SU-DHL-6 (cell line): Measurements from ENCODE around the gene ZP3.
"Not testable (repeated sequence)": the region's sequence is repeated elsewhere in the genome, so short reads cannot be mapped to it uniquely, and the experiment has no call there.

Experiments used
- H2AFZ ChIP-seq: fragments of 200-600 bp; sonication (generic); 2 replicates; pipeline ENCODE4 v1.6.1; 2014; ENCODE audit warnings: low read depth, mild to moderate bottlenecking, moderate library complexity, mixed read lengths, antibody characterized with exemption, low read length; ENCODE audit not compliant: severe bottlenecking
- H3F3A ChIP-seq: fragments of 200-600 bp; shearing (Covaris generic); 2 replicates; pipeline ENCODE4 v1.6.0; 2016; ENCODE audit warnings: antibody characterized with exemption, mild to moderate bottlenecking; ENCODE audit not compliant: insufficient read depth
- H3K27ac ChIP-seq: fragments of 200-600 bp; sonication (generic); 2 replicates; pipeline ENCODE4 v1.5.1; 2016; ENCODE audit warnings: low read depth, mild to moderate bottlenecking, low read length, moderate library complexity, mixed read lengths
- H3K27me3 ChIP-seq: fragments of 200-600 bp; sonication (generic), shearing (Covaris generic); 2 replicates; pipeline ENCODE4 v1.6.0; 2014; ENCODE audit warnings: mild to moderate bottlenecking, low read length
- H3K36me3 ChIP-seq: fragments of 200-600 bp; sonication (generic); 2 replicates; pipeline ENCODE4 v1.6.1; 2014; ENCODE audit warnings: mild to moderate bottlenecking, low read length, mixed read lengths
- H3K4me2 ChIP-seq: fragments of 300-600, 200-600 bp; shearing (Covaris generic), sonication (generic); 2 replicates; pipeline ENCODE4 v1.6.0; 2014; ENCODE audit warnings: low read length, low read depth, mild to moderate bottlenecking; ENCODE audit not compliant: poor library complexity, severe bottlenecking
- H3K4me3 ChIP-seq: fragments of 200-600 bp; sonication (generic); 2 replicates; pipeline ENCODE4 v1.5.1; 2014; ENCODE audit warnings: antibody characterized with exemption, low read length, mild to moderate bottlenecking, mixed read lengths; ENCODE audit not compliant: insufficient read depth, poor library complexity, severe bottlenecking
- H3K79me2 ChIP-seq: fragments of 200-600 bp; sonication (generic); 2 replicates; pipeline ENCODE4 v1.6.1; 2014; ENCODE audit warnings: mild to moderate bottlenecking, low read length, moderate library complexity; ENCODE audit not compliant: insufficient read depth
- H3K9ac ChIP-seq: fragments of 200-600 bp; sonication (generic); 2 replicates; pipeline ENCODE4 v1.7.0; 2014; ENCODE audit warnings: mild to moderate bottlenecking, low read length
- H3K9me2 ChIP-seq: fragments of 200-600 bp; sonication (generic); replicated peaks from 2 replicates; pipeline ENCODE4 v1.6.1; 2014; ENCODE audit warnings: low read length; ENCODE audit not compliant: insufficient read depth
- H3K9me3 ChIP-seq: fragments of 200-600 bp; sonication (generic); 2 replicates; pipeline ENCODE4 v1.6.1; 2014; ENCODE audit warnings: low read length, mixed read lengths; ENCODE audit not compliant: insufficient read depth
- H4K20me1 ChIP-seq: fragments of 200-600 bp; sonication (generic); 2 replicates; pipeline ENCODE4 v1.6.1; 2014; ENCODE audit warnings: low read depth, mild to moderate bottlenecking, antibody characterized with exemption, low read length, moderate library complexity, mixed read lengths
- EZH2phosphoT487 ChIP-seq: fragments of 200-600 bp; sonication (generic), shearing (Covaris generic); conservative IDR thresholded peaks from 2 replicates; pipeline ENCODE4 v1.6.1; 2018; ENCODE audit warnings: mild to moderate bottlenecking, antibody characterized with exemption, low read length, moderate library complexity, mixed read lengths
- TF ChIP-seq, protein P1 (sequence below): fragments of 200-600 bp; sonication (generic); IDR thresholded peaks from one replicate; pipeline ENCODE4 v1.5.1; 2017; ENCODE audit warnings: antibody characterized with exemption, mild to moderate bottlenecking, low read length, moderate library complexity; ENCODE audit not compliant: insufficient read depth, poor library complexity, severe bottlenecking

Gene ZP3

GRCh38 chr7:76411626-76412025 is 13.1 kb upstream of the ZP3 start:
- no peak overlapping the region for H3K9ac ChIP-seq
- no peak overlapping the region for H2AFZ ChIP-seq
- H3F3A ChIP-seq: no peaks in the 10 kb centered on the region
- no peaks in the 10 kb centered on the region for H3K9me3 ChIP-seq
- H3K9me2 ChIP-seq: no peaks in the 10 kb centered on the region
- no peak overlapping the region for H3K4me2 ChIP-seq
- H3K27ac ChIP-seq: no peak overlapping the region
- H3K36me3 ChIP-seq: no peaks in the 10 kb centered on the region
- H4K20me1 ChIP-seq: no peaks in the 10 kb centered on the region
- no peaks in the 10 kb centered on the region for H3K27me3 ChIP-seq
- H3K4me3 ChIP-seq: no peak overlapping the region
- H3K79me2 ChIP-seq: no peaks in the 10 kb centered on the region
- TF ChIP-seq EZH2phosphoT487: no peak
- TF ChIP-seq, protein P1, sequence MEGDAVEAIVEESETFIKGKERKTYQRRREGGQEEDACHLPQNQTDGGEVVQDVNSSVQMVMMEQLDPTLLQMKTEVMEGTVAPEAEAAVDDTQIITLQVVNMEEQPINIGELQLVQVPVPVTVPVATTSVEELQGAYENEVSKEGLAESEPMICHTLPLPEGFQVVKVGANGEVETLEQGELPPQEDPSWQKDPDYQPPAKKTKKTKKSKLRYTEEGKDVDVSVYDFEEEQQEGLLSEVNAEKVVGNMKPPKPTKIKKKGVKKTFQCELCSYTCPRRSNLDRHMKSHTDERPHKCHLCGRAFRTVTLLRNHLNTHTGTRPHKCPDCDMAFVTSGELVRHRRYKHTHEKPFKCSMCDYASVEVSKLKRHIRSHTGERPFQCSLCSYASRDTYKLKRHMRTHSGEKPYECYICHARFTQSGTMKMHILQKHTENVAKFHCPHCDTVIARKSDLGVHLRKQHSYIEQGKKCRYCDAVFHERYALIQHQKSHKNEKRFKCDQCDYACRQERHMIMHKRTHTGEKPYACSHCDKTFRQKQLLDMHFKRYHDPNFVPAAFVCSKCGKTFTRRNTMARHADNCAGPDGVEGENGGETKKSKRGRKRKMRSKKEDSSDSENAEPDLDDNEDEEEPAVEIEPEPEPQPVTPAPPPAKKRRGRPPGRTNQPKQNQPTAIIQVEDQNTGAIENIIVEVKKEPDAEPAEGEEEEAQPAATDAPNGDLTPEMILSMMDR: no peak

DNA sequence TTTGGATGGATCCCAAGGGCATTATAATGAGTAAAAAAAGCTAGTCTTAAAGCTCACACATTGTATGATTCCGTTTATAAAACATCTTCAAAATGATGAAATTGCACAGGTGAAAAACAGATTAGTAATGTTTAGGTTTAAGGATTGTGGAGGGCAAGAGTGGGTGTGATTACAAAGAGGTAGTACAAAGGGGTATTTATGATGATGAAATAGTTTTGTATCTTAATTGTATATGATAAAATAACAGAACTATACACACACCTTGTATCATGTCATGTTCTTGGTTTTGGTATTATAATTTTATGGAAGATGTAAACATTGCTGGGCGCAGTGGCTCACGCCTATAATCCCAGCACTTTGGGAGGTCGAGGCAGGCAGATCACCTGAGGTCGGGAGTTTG is 12.5 kb upstream of the ZP3 start:
- no peak overlapping the region for H2AFZ ChIP-seq
- TF ChIP-seq EZH2phosphoT487: no peak
- TF ChIP-seq, protein P1: no peak
- H4K20me1 ChIP-seq: no peaks in the 10 kb centered on the region
- no peak overlapping the region for H3K27ac ChIP-seq
- H3K36me3 ChIP-seq: no peaks in the 10 kb centered on the region
- no peaks in the 10 kb centered on the region for H3K9me2 ChIP-seq
- no peaks in the 10 kb centered on the region for H3K27me3 ChIP-seq
- no peak overlapping the region for H3K4me2 ChIP-seq
- no peaks in the 10 kb centered on the region for H3K9me3 ChIP-seq
- no peaks in the 10 kb centered on the region for H3K79me2 ChIP-seq
- H3K9ac ChIP-seq: no peak overlapping the region
- H3F3A ChIP-seq: no peaks in the 10 kb centered on the region
- H3K4me3 ChIP-seq: no peak overlapping the region

DNA sequence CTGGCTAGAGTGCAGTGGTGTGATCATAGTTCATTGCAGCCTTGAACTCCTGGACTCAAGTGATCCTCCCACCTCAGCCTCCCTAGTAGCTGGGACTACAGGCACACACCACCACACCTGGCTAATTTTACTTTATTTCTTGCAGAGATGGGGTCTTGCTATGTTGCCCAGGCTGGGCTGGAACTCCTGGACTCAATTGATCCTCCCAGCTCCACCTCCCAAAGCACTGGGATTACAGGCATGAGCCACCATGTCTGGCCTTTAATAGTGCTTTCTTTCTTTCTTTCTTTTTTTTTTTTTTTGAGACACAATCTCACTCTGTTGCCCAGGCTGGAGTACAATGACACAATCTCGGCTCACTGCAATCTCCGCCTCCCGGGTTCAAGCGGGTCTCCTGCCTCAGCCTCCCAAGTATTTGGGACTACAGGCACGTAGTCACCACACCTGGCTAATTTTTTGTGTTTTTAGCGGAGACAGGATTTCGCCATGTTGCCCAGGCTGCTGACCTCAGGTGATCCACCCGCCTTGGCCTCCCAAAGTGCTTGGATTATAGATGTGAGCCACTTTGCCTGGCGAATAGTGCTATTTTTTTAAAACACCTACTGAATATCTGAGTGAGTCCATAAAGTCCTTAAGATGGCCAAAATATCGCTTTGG is 7.0 kb upstream of the ZP3 start:
- not testable (repeated sequence) for H3K4me2 ChIP-seq, H3K27ac ChIP-seq, H2AFZ ChIP-seq, H3F3A ChIP-seq, H3K9ac ChIP-seq, H3K79me2 ChIP-seq, H3K36me3 ChIP-seq, H3K9me2 ChIP-seq, H3K4me3 ChIP-seq, H4K20me1 ChIP-seq, H3K9me3 ChIP-seq, H3K27me3 ChIP-seq

DNA sequence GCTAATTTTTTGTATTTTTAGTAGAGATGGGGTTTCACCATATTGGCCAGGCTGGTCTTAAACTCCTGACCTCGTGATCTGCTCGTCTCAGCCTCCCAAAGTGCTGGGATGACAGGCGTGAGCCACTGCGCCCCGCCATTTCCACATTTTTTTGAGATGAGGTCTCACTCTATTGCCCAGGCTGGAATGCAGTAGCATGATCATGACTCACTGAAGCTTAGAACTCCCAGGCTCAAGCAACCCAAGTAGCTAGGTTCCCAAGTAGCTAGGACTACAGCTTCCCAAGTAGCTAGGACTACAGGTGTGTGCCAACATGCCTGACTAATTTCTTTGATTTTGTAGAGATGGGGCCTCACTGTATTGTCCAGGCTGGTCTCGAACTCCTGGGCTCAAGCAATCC is 3.7 kb upstream of the ZP3 start:
- H3F3A ChIP-seq, H4K20me1 ChIP-seq, H3K9me2 ChIP-seq, H3K36me3 ChIP-seq, H3K27me3 ChIP-seq, H3K4me2 ChIP-seq, H3K9ac ChIP-seq, H3K79me2 ChIP-seq, H2AFZ ChIP-seq, H3K27ac ChIP-seq, H3K4me3 ChIP-seq, H3K9me3 ChIP-seq: not testable (repeated sequence)
